GM18498 (cell line): ENCODE data around the gene ANGEL1.

Experiments used
- ATAC-seq: cut with Tn5 transposase; IDR thresholded peaks from one replicate; pipeline ENCODE4 v1.9.1; 2021; ENCODE audit warnings: mild to moderate bottlenecking, moderate library complexity; ENCODE audit not compliant: unreplicated experiment

Gene ANGEL1

GRCh38 chr14:76780360-76780759 is 32.3 kb downstream of the ANGEL1 start:
- no peak for ATAC-seq

- no peak for ATAC-seq
These were observed 32.7 kb downstream of the ANGEL1 start for GRCh38 chr14:76780058-76780345.

GRCh38 chr14:76779221-76780057 is 33.2 kb downstream of the ANGEL1 start:
- ATAC-seq: no peak

GRCh38 chr14:76778546-76779215 is 34.0 kb downstream of the ANGEL1 start:
- ATAC-seq: no peak

- no peak for ATAC-seq
These were observed 35.0 kb downstream of the ANGEL1 start for GRCh38 chr14:76777721-76778120.

GRCh38 chr14:76776428-76777251 is 36.0 kb downstream of the ANGEL1 start:
- no peak for ATAC-seq

- ATAC-seq: no peak
These were observed 36.8 kb downstream of the ANGEL1 start for GRCh38 chr14:76775695-76776427.

- no peak for ATAC-seq
These were observed 37.6 kb downstream of the ANGEL1 start for GRCh38 chr14:76774821-76775694.

- ATAC-seq: no peak
These were observed 38.5 kb downstream of the ANGEL1 start for GRCh38 chr14:76773956-76774820.

GRCh38 chr14:76773188-76773885 is 39.3 kb downstream of the ANGEL1 start:
- no peak for ATAC-seq

- ATAC-seq: no peak
These were observed 40.1 kb downstream of the ANGEL1 start for GRCh38 chr14:76772300-76773187.

- no peak for ATAC-seq
These were observed 41.2 kb downstream of the ANGEL1 start for GRCh38 chr14:76771437-76771980.

GRCh38 chr14:76770521-76771436 is 41.9 kb downstream of the ANGEL1 start:
- no peak for ATAC-seq

- ATAC-seq: no peak
These were observed 42.9 kb downstream of the ANGEL1 start for GRCh38 chr14:76769636-76770292.

- no peak for ATAC-seq
These were observed 43.8 kb downstream of the ANGEL1 start for GRCh38 chr14:76768671-76769500.
